A549 (cell line): ENCODE measurements around the gene SDF4. TPM values are rescaled to one million over a fixed set of nuclear protein-coding genes. Genes with fewer than 3 reads are reported as not detected.
A peak's percentile ranks its signal among the peaks of the same experiment; 100 is the strongest.

ENCODE experiments used
- ATAC-seq, 2 experiments: fragments of 200-7000 bp in 1 of 2; fragments of >200 bp in 1 of 2; cut with Nextera tagmentation in 1 of 2; cut with Tn5 transposase in 1 of 2; 3 replicates each; pipeline versions ENCODE4 v1.8.0 to v1.9.1; 2018 to 2020; ENCODE audit warnings: mild to moderate bottlenecking in 1 of 2, moderate library complexity in 1 of 2
- CTCF ChIA-PET: fragments of 300-600 bp; sonication (Branson Sonifier 250); formaldehyde crosslinking; extraction: SDS; loops from one replicate; lab custom pipeline; 2021; ENCODE audit warnings: antibody characterized with exemption, inconsistent platforms; lab: Yijun Ruan, JAX
- POLR2A ChIA-PET: fragments of 350-600 bp; formaldehyde crosslinking; extraction: SDS; loops from one replicate; lab custom pipeline; 2021; ENCODE audit warnings: antibody characterized with exemption, inconsistent platforms; lab: Yijun Ruan, JAX
- DNase-seq, 2 experiments: peaks; one replicate each; pipeline versions ENCODE4 v3.0.0 to v3.0.0-alpha.2; 2011 to 2016; ENCODE audit warnings: low read depth in 1 of 2, low spot score in 1 of 2
- FAIRE-seq: peaks from 2 replicates; lab custom pipeline; 2011; peaks lifted over from hg19 to GRCh38; lab: Jason Lieb, UNC
- H3K27ac ChIP-seq, 2 experiments: fragments of >200 bp; sonication (Bioruptor Twin); formaldehyde crosslinking; 3 replicates each; pipeline ENCODE4 v1.5.1; 2016 to 2017
- H3K4me1 ChIP-seq: fragments of >200 bp; sonication (Bioruptor Twin); formaldehyde crosslinking; 3 replicates; pipeline ENCODE4 v1.6.1; 2016
- H3K4me2 ChIP-seq: fragments of >200 bp; sonication (Bioruptor Twin); formaldehyde crosslinking; 3 replicates; pipeline ENCODE4 v1.6.1; 2016
- H3K4me3 ChIP-seq: fragments of >200 bp; sonication (Bioruptor Twin); formaldehyde crosslinking; 3 replicates; pipeline ENCODE4 v1.5.1; 2016
- H3K9me3 ChIP-seq: fragments of >200 bp; sonication (Bioruptor Twin); formaldehyde crosslinking; 3 replicates; pipeline ENCODE4 v1.6.1; 2016
- BHLHE40 ChIP-seq: IDR thresholded peaks from 2 replicates; pipeline ENCODE4 v1.6.1; 2012; ENCODE audit warnings: low read depth, low read length, inconsistent platforms
- CBX8 ChIP-seq: fragments of 200-600 bp; sonication (generic); IDR thresholded peaks from 2 replicates; pipeline ENCODE4 v1.6.1; 2016
- CEBPB ChIP-seq, 2 experiments: fragments of >200 bp in 1 of 2; sonication (Bioruptor Twin) in 1 of 2; formaldehyde crosslinking in 1 of 2; IDR thresholded peaks; 2 replicates each; pipeline ENCODE4 v1.6.1; 2012 to 2016
- CHD2 ChIP-seq: fragments of 150-350 bp; IDR thresholded peaks from 2 replicates; pipeline ENCODE4 v1.6.1; 2014; ENCODE audit warnings: low read length; ENCODE audit not compliant: partially characterized antibody
- CTCF ChIP-seq: fragments of >200 bp; sonication (Bioruptor Twin); formaldehyde crosslinking; IDR thresholded peaks from 3 replicates; pipeline ENCODE4 v1.5.1; 2016
- E2F6 ChIP-seq: IDR thresholded peaks from 2 replicates; pipeline ENCODE4 v1.6.1; 2012; ENCODE audit warnings: low read depth, borderline replicate concordance
- EHMT2 ChIP-seq: fragments of 200-600 bp; sonication (generic); IDR thresholded peaks from 2 replicates; pipeline ENCODE4 v1.6.1; 2016; ENCODE audit warnings: antibody characterized with exemption, low read depth, mild to moderate bottlenecking, moderate library complexity
- ELK1 ChIP-seq: fragments of 150-350 bp; IDR thresholded peaks from 2 replicates; pipeline ENCODE4 v1.6.1; 2014; ENCODE audit warnings: low read depth, mild to moderate bottlenecking, low read length
- FOXS1 ChIP-seq: fragments of 250-450 bp; sonication (Bioruptor Pico); IDR thresholded peaks from 2 replicates; pipeline ENCODE4 v1.5.0; 2020; ENCODE audit warnings: mild to moderate bottlenecking, moderate library complexity
- HOXA7 ChIP-seq: fragments of 250-450 bp; sonication (Bioruptor Pico); IDR thresholded peaks from 2 replicates; pipeline ENCODE4 v1.5.0; 2020; ENCODE audit warnings: mild to moderate bottlenecking, moderate library complexity
- JUN ChIP-seq, 2 experiments: fragments of >200 bp; sonication (Bioruptor Twin); formaldehyde crosslinking; IDR thresholded peaks; 2 replicates in 1 of 2; 3 replicates in 1 of 2; pipeline ENCODE4 v1.6.1; 2016 to 2017
- KDM5A ChIP-seq: fragments of 200-600 bp; sonication (generic); IDR thresholded peaks from 2 replicates; pipeline ENCODE4 v1.6.1; 2016; ENCODE audit warnings: antibody characterized with exemption, mild to moderate bottlenecking
- PHF8 ChIP-seq: fragments of 200-600 bp; sonication (generic); IDR thresholded peaks from 2 replicates; pipeline ENCODE4 v1.6.1; 2016; ENCODE audit warnings: low read depth, mild to moderate bottlenecking, antibody characterized with exemption, moderate library complexity, borderline replicate concordance
- POLR2A ChIP-seq: IDR thresholded peaks from 2 replicates; pipeline ENCODE4 v1.6.1; 2012; ENCODE audit warnings: mild to moderate bottlenecking, low read length
- POLR2AphosphoS2 ChIP-seq: conservative IDR thresholded peaks from 2 replicates; pipeline ENCODE4 v1.6.1; 2012; ENCODE audit warnings: low read length, improper control_type of control experiment, inconsistent platforms
- REST ChIP-seq: fragments of 200-600 bp; sonication (generic); IDR thresholded peaks from 2 replicates; pipeline ENCODE4 v1.6.1; 2016; ENCODE audit warnings: antibody characterized with exemption, mild to moderate bottlenecking, moderate library complexity
- SMC3 ChIP-seq: fragments of >200 bp; sonication (Bioruptor Twin); formaldehyde crosslinking; IDR thresholded peaks from 3 replicates; pipeline ENCODE4 v1.6.1; 2018; ENCODE audit warnings: inconsistent platforms
- TFCP2L1 ChIP-seq: fragments of 250-450 bp; sonication (Bioruptor Pico); IDR thresholded peaks from 2 replicates; pipeline ENCODE4 v1.5.0; 2021; ENCODE audit warnings: mild to moderate bottlenecking
- USF2 ChIP-seq: fragments of 450-650 bp; IDR thresholded peaks from 2 replicates; pipeline ENCODE4 v1.6.1; 2014; ENCODE audit warnings: antibody characterized with exemption
- ZFP36 ChIP-seq: fragments of 450-650 bp; IDR thresholded peaks from 2 replicates; pipeline ENCODE4 v1.6.1; 2014; ENCODE audit warnings: borderline replicate concordance; ENCODE audit not compliant: partially characterized antibody
- WGBS: methylation state at CpG from one replicate; pipeline ENCODE4 v1.1.6; 2017; ENCODE audit errors: missing lambda C conversion rate; 5-methylcytosine and 5-hydroxymethylcytosine counted together
- polyA minus RNA-seq: library from RNA; depleted of rRNA, polyadenylated mRNA; stranded (reverse); fragments of >200 nt; gene quantifications from 2 replicates; pipeline ENCODE4 v1.2.3, GENCODE V29; 2011; rRNA and poly(A)+ RNA removed
- polyA plus RNA-seq, 4 experiments: library from polyadenylated mRNA; depleted of rRNA in 3 of 4; stranded (reverse); fragments of >200 nt; fragmentation: RNase III in 1 of 4; extraction: RNeasy Plus Mini Kit Qiagen cat#74134 plus additional on column Dnase treatment in 1 of 4; gene quantifications; 2 replicates in 3 of 4; 3 replicates in 1 of 4; pipeline ENCODE4 v1.2.3, GENCODE V29; 2011 to 2017

SDF4 gene
- polyA plus RNA-seq (2011; rRNA removed) (38.7 and 58.3 TPM in 2 replicates), polyA plus RNA-seq (2017; fragmentation: RNase III; extraction: RNeasy Plus Mini Kit Qiagen cat#74134 plus additional on column Dnase treatment) (94.8 to 103 TPM (median 97.4 TPM) in 3 replicates), polyA minus RNA-seq (25.3 and 40.0 TPM in 2 replicates)
- polyA plus RNA-seq (2012; cell fraction: cytosol; rRNA removed): 96.1 and 108 TPM in 2 replicates
- 137 and 147 TPM in 2 replicates for polyA plus RNA-seq (2012; cell fraction: nucleus; rRNA removed)

GRCh38 chr1:1231400-1232207 lies at the start of gene SDF4:
SDF4 (minus strand) TSS chr1:1232001; CDS start chr1:1228772, 3,229 bp downstream.
- Histone ChIP-seq H3K9me3 (no peaks in the 10 kb centered on the region), H3K4me1 (peaks cover 18% of the 10 kb centered on the region; the same call in 2 of the 3 replicates), H3K4me3 (peak within 1 kb of the TSS; percentile 97), H3K4me2 (peak within 1 kb of the TSS; percentile 98), H3K27ac (peak within 1 kb of the TSS; percentile 98 to 100)
- TF ChIP-seq POLR2AphosphoS2 (no peak), E2F6 (peak; percentile 48; the same call in 1 of the 2 replicates), BHLHE40 (no peak), CBX8 (no peak), TFCP2L1 (no peak), KDM5A (peak; percentile 45; the same call in 1 of the 2 replicates), FOXS1 (CRISPR knock-in tag) (no peak), CTCF (no peak), JUN (IDR thresholded peaks at IDR 0.05) (peak; percentile 38 to 63; a peak in 3 of 5 replicates), REST (no peak), EHMT2 (no peak), USF2 (peak; percentile 89), POLR2A (peak; percentile 83), PHF8 (peak; percentile 84), CEBPB (IDR thresholded peaks at IDR 0.05) (no peak), CHD2 (no peak), ELK1 (no peak), SMC3 (no peak), ZFP36 (no peak), HOXA7 (CRISPR knock-in tag) (no peak)
- ChIA-PET POLR2A (interaction anchor here (1.1 to 1.3 kb wide), 2 partner anchors 16 to 152 kb away, joined by 3 read pairs; no protein-coding TSS in a partner anchor), CTCF (interaction anchor here (0.7 to 2.4 kb wide), 7 partner anchors 60 to 169 kb away, joined by 3 to 17 read pairs (median 3); no protein-coding TSS in a partner anchor)
- ATAC-seq (peak; percentile 88 to 94), DNase-seq (peak; percentile 92 to 95), FAIRE-seq (no peak)
- WGBS: 0% methylated on average over 10 of the region's 99 CpGs
